NCI-H446 treated with DMSO at 0.1 percent for 48 hours (cell line): ENCODE measurements around the gene MT3.

Experiments
- DNase-seq: peaks from one replicate; lab custom pipeline; 2025; lab: John Stamatoyannopoulos, UW

Gene MT3

GRCh38 chr16:56631197-56631596 is 41.9 kb downstream of the MT3 start:
- DNase-seq: no peak

GRCh38 chr16:56631832-56632155 is 42.5 kb downstream of the MT3 start:
- no peak for DNase-seq

- no peak for DNase-seq
Observed at GRCh38 chr16:56632156-56632847, 43.0 kb downstream of the MT3 start, which contains the start of gene MT1M. Gene MT1M, plus strand, starts transcription at chr16:56632659. Its CDS starts 73 bp downstream, at chr16:56632732.

GRCh38 chr16:56632848-56633365 is 43.6 kb downstream of the MT3 start:
- no peak for DNase-seq

GRCh38 chr16:56633535-56633934 is 44.2 kb downstream of the MT3 start:
- DNase-seq: no peak

GRCh38 chr16:56634715-56635440 is 45.5 kb downstream of the MT3 start:
- DNase-seq: no peak

GRCh38 chr16:56635441-56635967 is 46.2 kb downstream of the MT3 start:
- DNase-seq: no peak

GRCh38 chr16:56636616-56637413 is 47.5 kb downstream of the MT3 start:
- DNase-seq: no peak

GRCh38 chr16:56637814-56638750 is 48.8 kb downstream of the MT3 start, which contains the start of gene MT1A:
Gene MT1A, plus strand, starts transcription at chr16:56638666. Its CDS starts 73 bp downstream, at chr16:56638739.
- DNase-seq: no peak

GRCh38 chr16:56639045-56639444 is 49.7 kb downstream of the MT3 start:
- DNase-seq: no peak

GRCh38 chr16:56640076-56640475 is 50.7 kb downstream of the MT3 start:
- no peak for DNase-seq
